Caco-2 (cell line): ENCODE measurements around the gene TAF3. TPM values are rescaled to one million over a fixed set of nuclear protein-coding genes. Genes with fewer than 3 reads are reported as not detected.
A peak's percentile ranks its signal among the peaks of the same experiment; 100 is the strongest.

Source experiments
- BruUV-seq: library from RNA; stranded (reverse); fragments of 400-500 nt; replicated peaks from 2 replicates; lab custom pipeline; 2021; lab: Mats Ljungman, UMichigan
- CTCF ChIA-PET: fragments of 300-600 bp; sonication (Branson Sonifier 250); formaldehyde crosslinking; loops from one replicate; lab custom pipeline; 2022; ENCODE audit warnings: antibody characterized with exemption; lab: Charles Lee
- POLR2A ChIA-PET: fragments of 300-600 bp; sonication (Branson Sonifier 250); formaldehyde crosslinking; loops from one replicate; lab custom pipeline; 2022; ENCODE audit warnings: antibody characterized with exemption; lab: Charles Lee
- DNase-seq, 2 experiments: peaks; one replicate each; pipeline versions ENCODE4 v3.0.0 to v3.0.0-alpha.2; 2020 to 2022
- H3K27me3 ChIP-seq: replicated peaks from 2 replicates; pipeline ENCODE4 v1.6.0; 2011; ENCODE audit warnings: low read length; ENCODE audit not compliant: control insufficient read depth, insufficient read depth
- H3K36me3 ChIP-seq: 2 replicates; pipeline ENCODE4 v1.5.1; 2011; ENCODE audit warnings: low read length; ENCODE audit not compliant: control insufficient read depth, insufficient read depth
- H3K4me1 ChIP-seq: fragments of 250-450 bp; sonication (Bioruptor Pico); 2 replicates; pipeline ENCODE4 v1.5.1; 2020; ENCODE audit warnings: mild to moderate bottlenecking
- H3K4me3 ChIP-seq: 2 replicates; pipeline ENCODE4 v1.5.1; 2011; ENCODE audit warnings: low read depth, mild to moderate bottlenecking, control low read depth, low read length
- H3K9me3 ChIP-seq: fragments of 250-450 bp; sonication (Bioruptor Pico); 2 replicates; pipeline ENCODE4 v1.5.1; 2020; ENCODE audit warnings: mild to moderate bottlenecking, moderate library complexity
- H3K27ac Mint-ChIP-seq: one replicate; pipeline ENCODE4 v1.8.0; 2022; ENCODE audit warnings: mixed read lengths; ENCODE audit not compliant: unreplicated experiment
- H3K27me3 Mint-ChIP-seq: one replicate; pipeline ENCODE4 v1.8.0; 2022; ENCODE audit warnings: mixed read lengths; ENCODE audit not compliant: insufficient read depth, unreplicated experiment
- H3K36me3 Mint-ChIP-seq: one replicate; pipeline ENCODE4 v1.8.0; 2022; ENCODE audit warnings: mild to moderate bottlenecking, mixed read lengths; ENCODE audit not compliant: insufficient read depth, unreplicated experiment
- H3K4me1 Mint-ChIP-seq: one replicate; pipeline ENCODE4 v1.8.0; 2022; ENCODE audit warnings: low read depth, mixed read lengths; ENCODE audit not compliant: unreplicated experiment
- H3K4me3 Mint-ChIP-seq: one replicate; pipeline ENCODE4 v1.8.0; 2022; ENCODE audit warnings: mild to moderate bottlenecking, moderate library complexity, mixed read lengths; ENCODE audit not compliant: unreplicated experiment
- H3K9me3 Mint-ChIP-seq: one replicate; pipeline ENCODE4 v1.8.0; 2022; ENCODE audit warnings: mixed read lengths; ENCODE audit not compliant: unreplicated experiment
- intact Hi-C: fragments of 100-400 bp; cut with micrococcal nuclease; formaldehyde crosslinking; loops from one replicate; pipeline ENCODE4 v1.10.0; 2022; ENCODE audit not compliant: unreplicated experiment
- total RNA-seq: library from RNA; stranded (reverse); gene quantifications from 2 replicates; pipeline ENCODE4 v1.2.3, GENCODE V29; 2022
- TF ChIP-seq, protein P1 (sequence below), 2 experiments: fragments of 200-600 bp in 1 of 2; IDR thresholded peaks; 1 replicate in 1 of 2; 2 replicates in 1 of 2; pipeline versions ENCODE4 v1.5.1 to v1.8.0; 2011 to 2022; ENCODE audit warnings: antibody characterized with exemption in 1 of 2, control low read depth in 1 of 2, inconsistent platforms in 1 of 2, low read depth in 1 of 2, low read length in 1 of 2, mild to moderate bottlenecking in 1 of 2, moderate library complexity in 1 of 2; ENCODE audit not compliant: insufficient read depth in 1 of 2, severe bottlenecking in 1 of 2, unreplicated experiment in 1 of 2

TAF3 gene
- total RNA-seq, 1 experiment from 2014 or later: 30.6 TPM

DNA sequence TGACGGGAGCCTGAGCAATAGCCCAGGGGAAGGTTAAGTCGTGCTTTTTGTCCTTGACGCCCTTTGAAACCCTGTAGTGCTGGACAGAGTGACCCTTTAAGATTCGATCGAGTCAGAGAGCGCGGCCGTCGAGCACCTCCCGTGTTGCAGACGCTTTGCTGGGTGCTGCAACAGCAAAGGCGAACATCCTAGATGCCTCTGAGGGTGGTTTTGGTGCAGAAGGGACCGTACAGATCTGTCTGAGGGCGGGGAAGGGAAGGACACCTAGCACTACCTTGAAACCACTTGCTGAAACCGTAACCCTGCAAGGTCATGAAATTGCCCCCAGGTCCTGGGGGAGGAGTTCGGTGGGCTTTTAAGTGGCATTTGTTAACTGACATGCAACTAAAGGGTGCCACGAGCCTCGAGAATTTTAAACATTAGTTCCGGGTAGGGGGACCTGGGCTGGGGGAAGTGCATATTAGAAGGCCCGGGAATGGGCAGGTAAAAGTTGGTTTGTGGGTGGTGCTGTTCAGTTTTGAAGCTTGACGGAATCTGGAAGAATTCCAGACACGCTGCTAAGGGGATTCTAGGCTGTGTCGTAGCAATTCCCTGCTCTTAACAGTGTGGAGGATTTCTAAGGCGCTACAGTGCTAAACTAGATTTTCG, 29.5 kb upstream of the TAF3 start:
- H3K4me1 ChIP-seq: peaks cover 8% of the 10 kb centered on the region; the same call in 1 of the 2 replicates
- H3K9me3 Mint-ChIP-seq: no peaks in the 10 kb centered on the region
- no peaks in the 10 kb centered on the region for H3K9me3 ChIP-seq
- H3K4me1 Mint-ChIP-seq: peaks cover 28% of the 10 kb centered on the region
- ChIA-PET POLR2A (interaction anchor here (0.5 to 2.8 kb wide), 9 partner anchors 12 to 557 kb away, joined by 3 to 45 read pairs (median 6); partner anchors contain the start of genes ITIH2 and TAF3), CTCF (interaction anchor here (1.1 to 1.9 kb wide), 4 partner anchors 29 to 263 kb away, joined by 3 to 19 read pairs (median 9); no protein-coding TSS in a partner anchor)
- intact Hi-C loops: loop anchor here (1.0 to 5.0 kb wide), 4 partner anchors 30 to 263 kb away; partner anchors contain the start of genes ITIH2 and TAF3
- TSS peak; percentile 39 for BruUV-seq
- TF ChIP-seq, protein P1, sequence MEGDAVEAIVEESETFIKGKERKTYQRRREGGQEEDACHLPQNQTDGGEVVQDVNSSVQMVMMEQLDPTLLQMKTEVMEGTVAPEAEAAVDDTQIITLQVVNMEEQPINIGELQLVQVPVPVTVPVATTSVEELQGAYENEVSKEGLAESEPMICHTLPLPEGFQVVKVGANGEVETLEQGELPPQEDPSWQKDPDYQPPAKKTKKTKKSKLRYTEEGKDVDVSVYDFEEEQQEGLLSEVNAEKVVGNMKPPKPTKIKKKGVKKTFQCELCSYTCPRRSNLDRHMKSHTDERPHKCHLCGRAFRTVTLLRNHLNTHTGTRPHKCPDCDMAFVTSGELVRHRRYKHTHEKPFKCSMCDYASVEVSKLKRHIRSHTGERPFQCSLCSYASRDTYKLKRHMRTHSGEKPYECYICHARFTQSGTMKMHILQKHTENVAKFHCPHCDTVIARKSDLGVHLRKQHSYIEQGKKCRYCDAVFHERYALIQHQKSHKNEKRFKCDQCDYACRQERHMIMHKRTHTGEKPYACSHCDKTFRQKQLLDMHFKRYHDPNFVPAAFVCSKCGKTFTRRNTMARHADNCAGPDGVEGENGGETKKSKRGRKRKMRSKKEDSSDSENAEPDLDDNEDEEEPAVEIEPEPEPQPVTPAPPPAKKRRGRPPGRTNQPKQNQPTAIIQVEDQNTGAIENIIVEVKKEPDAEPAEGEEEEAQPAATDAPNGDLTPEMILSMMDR (IDR thresholded peaks at IDR 0.05; ENCODE audit: insufficient read depth in 1 of 2, low read depth in 1 of 2, low read length in 1 of 2, severe bottlenecking in 1 of 2, unreplicated experiment in 1 of 2): no peak
- peak overlapping the region; percentile 100 for H3K4me3 ChIP-seq
- H3K27me3 Mint-ChIP-seq: no peaks in the 10 kb centered on the region
- peaks cover 53% of the 10 kb centered on the region for H3K36me3 Mint-ChIP-seq
- peak; percentile 38 to 45 for DNase-seq
- no peak overlapping the region for H3K4me3 Mint-ChIP-seq
- H3K27me3 ChIP-seq: no peaks in the 10 kb centered on the region
- no peak overlapping the region for H3K27ac Mint-ChIP-seq
- no peaks in the 10 kb centered on the region for H3K36me3 ChIP-seq

DNA sequence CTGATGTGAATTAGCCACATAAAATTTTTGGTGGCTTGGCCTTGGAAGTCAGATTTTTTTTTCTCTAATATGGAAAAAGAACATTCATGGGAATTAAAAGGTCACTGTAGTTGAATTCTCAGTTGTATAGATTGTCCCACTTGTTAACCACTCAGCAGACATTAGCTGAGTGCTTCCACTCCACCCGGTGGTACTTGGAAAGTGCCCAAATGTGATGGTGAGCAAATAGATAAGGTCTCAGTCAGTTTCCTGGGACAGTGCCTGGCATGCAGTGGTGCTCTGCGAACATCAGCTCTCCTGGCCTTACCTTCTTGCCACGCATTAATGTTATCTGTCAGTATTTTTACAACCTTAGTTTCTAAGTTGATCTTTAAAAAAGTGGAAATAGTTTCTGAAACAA, 28.9 kb upstream of the TAF3 start:
- Histone ChIP-seq H3K4me3 (peak overlapping the region; percentile 100), H3K36me3 (no peaks in the 10 kb centered on the region), H3K27me3 (no peaks in the 10 kb centered on the region), H3K4me1 (peaks cover 8% of the 10 kb centered on the region; the same call in 1 of the 2 replicates), H3K9me3 (no peaks in the 10 kb centered on the region)
- TF ChIP-seq, protein P1 (IDR thresholded peaks at IDR 0.05; ENCODE audit: insufficient read depth in 1 of 2, low read depth in 1 of 2, low read length in 1 of 2, severe bottlenecking in 1 of 2, unreplicated experiment in 1 of 2): no peak
- H3K27me3 Mint-ChIP-seq: no peaks in the 10 kb centered on the region
- BruUV-seq: no TSS peak
- peaks cover 54% of the 10 kb centered on the region for H3K36me3 Mint-ChIP-seq
- ChIA-PET CTCF (interaction anchor here (1.1 to 1.8 kb wide), 2 partner anchors 28 to 33 kb away, joined by 3 to 4 read pairs; no protein-coding TSS in a partner anchor), POLR2A (interaction anchor here (0.6 to 2.8 kb wide), 2 partner anchors 29 to 448 kb away, joined by 6 to 45 read pairs; partner anchors contain the start of gene TAF3)
- intact Hi-C loops: loop anchor here (2.0 to 5.0 kb wide), 2 partner anchors 65 to 87 kb away; partner anchors contain the start of gene ITIH2
- H3K9me3 Mint-ChIP-seq: no peaks in the 10 kb centered on the region
- no peak overlapping the region for H3K27ac Mint-ChIP-seq
- DNase-seq: no peak
- H3K4me1 Mint-ChIP-seq: peaks cover 28% of the 10 kb centered on the region
- no peak overlapping the region for H3K4me3 Mint-ChIP-seq

DNA sequence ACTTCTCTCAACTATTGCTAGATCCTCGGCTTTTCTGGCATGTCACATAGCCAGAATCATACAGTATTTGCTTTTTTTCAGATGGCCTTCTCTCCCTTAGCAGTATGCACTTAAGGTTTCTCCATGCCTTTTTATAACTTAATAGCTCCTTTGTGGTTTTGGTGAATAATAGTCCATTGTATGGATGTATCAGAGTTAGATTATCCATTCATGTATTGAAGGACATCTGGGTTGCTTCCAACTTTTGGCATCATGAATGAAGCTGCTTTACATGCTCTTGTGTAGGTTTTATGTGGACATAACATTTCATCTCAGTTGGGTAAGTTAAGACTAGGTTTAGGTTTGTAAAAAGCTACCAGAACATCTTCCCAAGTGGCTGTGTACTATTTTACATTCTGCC, 25.8 kb upstream of the TAF3 start:
- BruUV-seq: no TSS peak
- H3K4me1 ChIP-seq: peaks cover 19% of the 10 kb centered on the region
- no peaks in the 10 kb centered on the region for H3K9me3 Mint-ChIP-seq
- TF ChIP-seq, protein P1 (IDR thresholded peaks at IDR 0.05; ENCODE audit: insufficient read depth in 1 of 2, low read depth in 1 of 2, low read length in 1 of 2, severe bottlenecking in 1 of 2, unreplicated experiment in 1 of 2): no peak
- ChIA-PET CTCF (interaction anchor here (1.6 kb wide), 1 partner anchor 267 kb away, joined by 3 read pairs; no protein-coding TSS in a partner anchor), POLR2A (no interaction called here)
- no peak overlapping the region for H3K27ac Mint-ChIP-seq
- no peaks in the 10 kb centered on the region for H3K9me3 ChIP-seq
- peaks cover 37% of the 10 kb centered on the region for H3K4me1 Mint-ChIP-seq
- intact Hi-C loops: no loop called here
- no peak for DNase-seq
- H3K27me3 Mint-ChIP-seq: no peaks in the 10 kb centered on the region
- peaks cover 69% of the 10 kb centered on the region for H3K36me3 Mint-ChIP-seq
- no peaks in the 10 kb centered on the region for H3K27me3 ChIP-seq
- no peak overlapping the region for H3K4me3 ChIP-seq
- H3K36me3 ChIP-seq: peaks cover 3% of the 10 kb centered on the region; the same call in 1 of the 2 replicates
- H3K4me3 Mint-ChIP-seq: no peak overlapping the region
